Left cardiac atrium (tissue), 4 donors: Measurements from ENCODE around the gene GNG7. TPM values are rescaled to one million over a fixed set of nuclear protein-coding genes. Genes with fewer than 3 reads are reported as not detected.

ENCODE experiments used
- ATAC-seq, 2 donors: fragments of 200-7000 bp; cut with Tn5 transposase; one replicate each; pipeline ENCODE4 v1.9.1; 2020; ENCODE audit warnings: mild to moderate bottlenecking in 2 of 2, moderate library complexity in 2 of 2
- DNase-seq: peaks from one replicate; pipeline ENCODE4 v3.0.0-alpha.2; 2020
- intact Hi-C, 2 donors: fragments of 100-400 bp; cut with DNase I; formaldehyde crosslinking; loops; one replicate each; pipeline versions ENCODE4 v1.14.1 to v1.15.1; 2022 to 2023
- microRNA-seq, 2 donors: library from miRNA; unstranded; fragments of <30 nt; microRNA quantifications; one replicate each; pipeline ENCODE4 v1.2.0, GENCODE V29; 2020
- total RNA-seq, 2 donors: library from RNA; stranded (reverse); fragmentation: NEBNext Ultra II Directional; extraction: Animal tissue kit (Norgen Biotek cat#: 25700); gene quantifications; one replicate each; pipeline ENCODE4 v1.2.1, GENCODE V29; 2021
- donor health status: DM: no; HTN: yes; CAD: no.
- donor health status: DM: no; HTN: yes; CAD: no; lungs with severe emphysema.
- donor health status: DM: yes; HTN: yes; CAD: no.
- donor health status: Dilated cardiomyopathy.

Gene GNG7
- total RNA-seq, 2 donors from 2014 or later: 19.8 to 45.9 TPM

GRCh38 chr19:2462635-2463421 is 239.7 kb downstream of the GNG7 start:
- peak; percentile 92 for DNase-seq
- intact Hi-C loops: no loop called here
- peak; percentile 82 to 89 for ATAC-seq

GRCh38 chr19:2461751-2462634 is 240.5 kb downstream of the GNG7 start:
- DNase-seq (peak; percentile 72), ATAC-seq (peak; percentile 71 to 83)
- intact Hi-C loops: no loop called here

Small RNA genes lying within 50 kb of the gene (microRNA-seq; reads per million reads assigned to microRNA genes)
- gene MIR7850: 0 reads per million in 2 donors

Other genes starting within 250 kb of the GNG7 start
- 10 to 100 TPM; 19.5 to 20.6 TPM for gene LMNB2, start 245.7 kb downstream of the GNG7 start, total RNA-seq
- gene GADD45B, start 226.6 kb downstream of the GNG7 start, total RNA-seq: 100 to 1,000 TPM in 1 of 2 donors, 10 to 100 TPM in 1; 64.0 to 189 TPM
- 100 to 1,000 TPM; 108 to 211 TPM for gene DIRAS1, start 18.7 kb upstream of the GNG7 start, total RNA-seq
- gene SLC39A3, start 37.3 kb upstream of the GNG7 start, total RNA-seq: 10 to 100 TPM; 21.9 to 25.5 TPM
- gene SGTA, start 80.6 kb upstream of the GNG7 start, total RNA-seq: 10 to 100 TPM; 52.5 to 88.1 TPM
- gene THOP1, start 82.8 kb upstream of the GNG7 start, total RNA-seq: 10 to 100 TPM; 48.4 to 74.5 TPM
- gene ZNF554, start 117.2 kb upstream of the GNG7 start, total RNA-seq: 1 to 10 TPM; 4.1 to 4.8 TPM
- gene ZNF555, start 138.8 kb upstream of the GNG7 start, total RNA-seq: 10 to 100 TPM in 1 of 2 donors, 1 to 10 TPM in 1; 6.7 to 10.7 TPM
- gene ZNF556, start 164.6 kb upstream of the GNG7 start, total RNA-seq: not detected
- 1 to 10 TPM; 2.2 to 2.9 TPM for gene ZNF57, start 198.2 kb upstream of the GNG7 start, total RNA-seq
- 1 to 10 TPM; 2.7 to 3.5 TPM for gene ZNF77, start 242.3 kb upstream of the GNG7 start, total RNA-seq